ENCODE measurements around the gene STMND1. TPM values are rescaled to one million over a fixed set of nuclear protein-coding genes. Genes with fewer than 3 reads are reported as not detected.

Gene STMND1
- total and polyA plus RNA-seq, 10 of the 15 experiments (the other 5 are each of a cell fraction or from before 2014, with no cell fraction given): 0.15 TPM; not detected in 9

DNA sequence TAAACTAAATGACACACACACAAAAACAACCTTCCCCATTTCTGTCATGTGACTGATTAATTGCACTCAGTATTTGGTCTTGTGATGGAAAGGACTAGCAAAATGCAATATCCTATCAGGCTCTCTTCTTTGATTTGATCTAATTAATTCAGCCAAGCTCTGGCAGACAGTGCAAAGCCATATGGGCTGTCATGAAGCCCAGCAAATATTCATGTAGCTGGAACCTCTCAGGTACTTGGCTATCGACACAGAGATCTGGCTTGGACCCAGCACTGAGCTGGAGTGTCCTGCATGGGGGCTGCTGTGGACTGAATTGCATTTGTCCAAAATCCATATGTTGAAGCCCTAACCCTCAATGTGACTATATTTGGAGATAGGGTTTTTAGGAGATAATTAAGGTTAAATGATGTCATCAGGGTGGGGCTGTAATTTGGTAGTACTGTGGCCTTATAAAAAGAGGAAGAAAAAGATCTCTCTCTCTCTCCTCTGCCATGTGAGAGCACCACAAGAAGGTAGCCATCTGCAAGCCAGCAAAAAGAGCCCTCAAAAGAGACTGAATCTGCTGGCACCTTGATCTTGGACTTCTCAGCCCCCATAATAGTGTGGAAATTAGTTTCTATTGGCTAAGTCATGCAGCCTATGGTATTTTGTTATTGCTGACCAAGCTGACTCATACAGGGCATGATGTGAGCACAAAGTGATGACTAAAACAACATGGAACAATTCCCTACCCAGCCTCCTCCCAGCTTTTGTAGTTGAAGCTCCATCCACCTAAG is 77.1 kb downstream of the STMND1 start:
- Histone ChIP-seq H3K36me3 (ENCODE audit: control insufficient read depth in 2 of 2, insufficient read depth in 2 of 2, low read length in 1 of 2) (no peaks in the 10 kb centered on the region), H3K4me1 (ENCODE audit: control insufficient read depth, insufficient read depth, low read length) (no peaks in the 10 kb centered on the region), H2AFZ (ENCODE audit: control insufficient read depth, low read depth, low read length) (no peak overlapping the region), H3K79me2 (ENCODE audit: control insufficient read depth, insufficient read depth, low read length) (no peaks in the 10 kb centered on the region), H3K9me3 (replicated peaks; ENCODE audit: control insufficient read depth, insufficient read depth, low read length) (no peaks in the 10 kb centered on the region), H3K9ac (ENCODE audit: control insufficient read depth, insufficient read depth, low read length) (no peak overlapping the region), H3K4me2 (ENCODE audit: control insufficient read depth, insufficient read depth) (no peak overlapping the region), H3K27ac (ENCODE audit: control insufficient read depth, insufficient read depth) (no peak overlapping the region), H4K20me1 (ENCODE audit: control insufficient read depth, insufficient read depth) (no peaks in the 10 kb centered on the region), H3K27me3 (replicated peaks in 1 of 2; ENCODE audit: control insufficient read depth in 2 of 2, insufficient read depth in 2 of 2, low read length in 1 of 2) (no peaks in the 10 kb centered on the region), H3K4me3 (no peak overlapping the region)
- SMC1A ChIA-PET (ENCODE audit: uncharacterized antibody, unreplicated experiment): no interaction called here
- no peak for ATAC-seq
- POLR2A ChIA-PET: interaction anchor here (0.6 kb wide), 2 partner anchors 171 to 978 kb away, joined by 3 to 6 read pairs; no protein-coding TSS in a partner anchor
- no peak for DNase-seq (ENCODE audit: low read depth, low spot score)
- no TSS peak for BruUV-seq (replicated peaks)
- RAD21 ChIA-PET (ENCODE audit: unreplicated experiment): no interaction called here
- in situ Hi-C loops (cut with MboI): no loop called here
- no peak for FAIRE-seq
- intact Hi-C loops (cut with micrococcal nuclease; ENCODE audit: unreplicated experiment): no loop called here
- CTCF ChIA-PET: interaction anchor here (0.6 to 0.7 kb wide), 2 partner anchors 38 to 405 kb away, joined by 3 read pairs; no protein-coding TSS in a partner anchor
- 18% methylated on average over 1 of the region's 1 CpG for WGBS (ENCODE audit: insufficient coverage, insufficient replicate concordance, low lambda C conversion rate, missing lambda C conversion rate)
- TF ChIP-seq, protein P1, sequence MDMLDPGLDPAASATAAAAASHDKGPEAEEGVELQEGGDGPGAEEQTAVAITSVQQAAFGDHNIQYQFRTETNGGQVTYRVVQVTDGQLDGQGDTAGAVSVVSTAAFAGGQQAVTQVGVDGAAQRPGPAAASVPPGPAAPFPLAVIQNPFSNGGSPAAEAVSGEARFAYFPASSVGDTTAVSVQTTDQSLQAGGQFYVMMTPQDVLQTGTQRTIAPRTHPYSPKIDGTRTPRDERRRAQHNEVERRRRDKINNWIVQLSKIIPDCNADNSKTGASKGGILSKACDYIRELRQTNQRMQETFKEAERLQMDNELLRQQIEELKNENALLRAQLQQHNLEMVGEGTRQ (IDR thresholded peaks at IDR 0.05; ENCODE audit: borderline replicate concordance, low read depth, low read length): no peak
- TF ChIP-seq ZNF592 (IDR thresholded peaks at IDR 0.05): no peak
- TF ChIP-seq ETV6 (conservative IDR thresholded peaks at IDR 0.05 in 1 of 2, IDR thresholded peaks at IDR 0.05 in 1 of 2; ENCODE audit: borderline replicate concordance in 1 of 2, low read depth in 1 of 2): no peak
- TF ChIP-seq STAT3 (IDR thresholded peaks at IDR 0.05; ENCODE audit: low read depth, low read length): no peak
- TF ChIP-seq PKNOX1 (IDR thresholded peaks at IDR 0.05): no peak
- no peak for TF ChIP-seq RELA (IDR thresholded peaks at IDR 0.05; ENCODE audit: borderline replicate concordance, partially characterized antibody)
- TF ChIP-seq HCFC1 (IDR thresholded peaks at IDR 0.05; ENCODE audit: low read length): no peak
- TF ChIP-seq YY1 (IDR thresholded peaks at IDR 0.05; ENCODE audit: low read depth, low read length): no peak
- no peak for TF ChIP-seq PRDM15 (CRISPR knock-in tag; IDR thresholded peaks at IDR 0.05)

Measured in GM12878 (cell line).